Vagina (tissue), 2 donors: Measurements from ENCODE around the gene KRT25. TPM values are rescaled to one million over a fixed set of nuclear protein-coding genes. Genes with fewer than 3 reads are reported as not detected.

ENCODE experiments used
- DNase-seq, 2 donors: peaks; one replicate each; pipeline ENCODE4 v3.0.0-alpha.2; 2017; ENCODE audit errors: extremely low spot score in 2 of 2
- H3K27ac ChIP-seq: fragments of 200-600 bp; sonication (generic); one replicate; pipeline ENCODE4 v1.5.1; 2019
- H3K27me3 ChIP-seq: fragments of 200-600 bp; sonication (generic); one replicate; pipeline ENCODE4 v1.5.1; 2019
- H3K36me3 ChIP-seq, 2 donors: fragments of 200-600 bp; sonication (generic); one replicate each; pipeline ENCODE4 v1.5.1; 2017 to 2019
- H3K4me1 ChIP-seq: fragments of 200-600 bp; sonication (generic); one replicate; pipeline ENCODE4 v1.5.1; 2019
- H3K4me3 ChIP-seq, 2 donors: fragments of 200-600 bp; sonication (generic); 1 replicate in 1 of 2; 2 replicates in 1 of 2; pipeline ENCODE4 v1.5.1; 2016 to 2019
- H3K9me3 ChIP-seq: fragments of 200-600 bp; sonication (generic); one replicate; pipeline ENCODE4 v1.5.1; 2019
- CTCF ChIP-seq, 3 experiments: fragments of 450-650 bp in 2 of 3; fragments of 200-600 bp in 1 of 3; sonication (generic) in 1 of 3; IDR thresholded peaks; one replicate each; pipeline ENCODE4 v1.5.1; 2017 to 2019; ENCODE audit warnings: antibody characterized with exemption in 3 of 3, mild to moderate bottlenecking in 2 of 3, moderate library complexity in 2 of 3
- POLR2A ChIP-seq, 2 donors: fragments of 450-650 bp; IDR thresholded peaks; one replicate each; pipeline ENCODE4 v1.6.1; 2017; ENCODE audit warnings: antibody characterized with exemption in 2 of 2, mild to moderate bottlenecking in 2 of 2, moderate library complexity in 2 of 2
- POLR2AphosphoS5 ChIP-seq, 2 donors: sonication (generic); formaldehyde crosslinking; IDR thresholded peaks; one replicate each; pipeline ENCODE4 v1.9.0; 2017; ENCODE audit warnings: antibody characterized with exemption in 2 of 2, mild to moderate bottlenecking in 2 of 2, low read depth in 1 of 2; ENCODE audit not compliant: insufficient read depth in 1 of 2
- intact Hi-C: fragments of 100-400 bp; cut with DNase I; formaldehyde crosslinking; loops from one replicate; pipeline ENCODE4 v1.15.1; 2023
- total RNA-seq: library from RNA; depleted of rRNA; stranded (reverse); fragments of >200 nt; gene quantifications from one replicate; pipeline ENCODE4 v1.2.3, GENCODE V29; 2016

The KRT25 gene
- total RNA-seq, 1 donor from 2014 or later, result not detected

GRCh38 chr17:40791787-40792436 lies 36.8 kb upstream of the KRT25 start:
- intact Hi-C loops, result loop anchor here (10.0 kb wide), 1 partner anchor 177 kb away; no protein-coding TSS in a partner anchor
- Histone ChIP-seq H3K4me1 (no peaks in the 10 kb centered on the region), H3K9me3 (no peaks in the 10 kb centered on the region), H3K4me3 (no peak overlapping the region), H3K27me3 (no peaks in the 10 kb centered on the region), H3K36me3 (no peaks in the 10 kb centered on the region), H3K27ac (no peak overlapping the region)
- TF ChIP-seq CTCF (IDR thresholded peaks at IDR 0.05) (peak; percentile 21 to 53 (median 51)), POLR2AphosphoS5 (IDR thresholded peaks at IDR 0.05; ENCODE audit: insufficient read depth in 1 of 2, low read depth in 1 of 2) (peak in 1 of 2 donors; percentile 32), POLR2A (IDR thresholded peaks at IDR 0.05) (no peak)
- no peak for DNase-seq

GRCh38 chr17:40791111-40791510 lies 36.0 kb upstream of the KRT25 start:
- intact Hi-C loops, result loop anchor here (10.0 kb wide), 1 partner anchor 176 kb away; no protein-coding TSS in a partner anchor
- TF ChIP-seq POLR2A (IDR thresholded peaks at IDR 0.05), result no peak
- no peak for TF ChIP-seq POLR2AphosphoS5 (IDR thresholded peaks at IDR 0.05; ENCODE audit: insufficient read depth in 1 of 2, low read depth in 1 of 2)
- TF ChIP-seq CTCF (IDR thresholded peaks at IDR 0.05), result no peak
- DNase-seq, result no peak
- H3K9me3 ChIP-seq, result no peaks in the 10 kb centered on the region
- H3K4me1 ChIP-seq, result no peaks in the 10 kb centered on the region
- no peaks in the 10 kb centered on the region for H3K27me3 ChIP-seq
- no peaks in the 10 kb centered on the region for H3K36me3 ChIP-seq
- H3K4me3 ChIP-seq, result no peak overlapping the region
- H3K27ac ChIP-seq, result no peak overlapping the region

- Histone ChIP-seq H3K4me3 (no peak within 1 kb of the TSS), H3K27me3 (no peaks in the 10 kb centered on the region), H3K9me3 (no peaks in the 10 kb centered on the region), H3K36me3 (no peaks in the 10 kb centered on the region), H3K4me1 (no peaks in the 10 kb centered on the region), H3K27ac (no peak within 1 kb of the TSS)
- DNase-seq, result no peak
- intact Hi-C loops, result no loop called here
- TF ChIP-seq POLR2A (IDR thresholded peaks at IDR 0.05) (no peak), CTCF (IDR thresholded peaks at IDR 0.05) (no peak), POLR2AphosphoS5 (IDR thresholded peaks at IDR 0.05; ENCODE audit: insufficient read depth in 1 of 2, low read depth in 1 of 2) (no peak)
Measured at GRCh38 chr17:40782450-40782849, 27.3 kb upstream of the KRT25 start, which contains the start of gene KRT27. TSS of gene KRT27 (minus strand) at chr17:40782550. CDS start at chr17:40782493, 57 bp downstream.

- Histone ChIP-seq H3K27ac (no peak overlapping the region), H3K9me3 (no peaks in the 10 kb centered on the region), H3K27me3 (no peaks in the 10 kb centered on the region), H3K4me3 (peak overlapping the region in 1 of 2 donors; percentile 20), H3K4me1 (no peaks in the 10 kb centered on the region), H3K36me3 (no peaks in the 10 kb centered on the region)
- no peak for DNase-seq
- TF ChIP-seq POLR2AphosphoS5 (IDR thresholded peaks at IDR 0.05; ENCODE audit: insufficient read depth in 1 of 2, low read depth in 1 of 2) (no peak), CTCF (IDR thresholded peaks at IDR 0.05) (no peak), POLR2A (IDR thresholded peaks at IDR 0.05) (no peak)
- intact Hi-C loops, result no loop called here
Measured at GRCh38 chr17:40779181-40779909, 24.2 kb upstream of the KRT25 start.

GRCh38 chr17:40778461-40778860 lies 23.3 kb upstream of the KRT25 start:
- H3K4me1 ChIP-seq, result no peaks in the 10 kb centered on the region
- no peak for TF ChIP-seq POLR2AphosphoS5 (IDR thresholded peaks at IDR 0.05; ENCODE audit: insufficient read depth in 1 of 2, low read depth in 1 of 2)
- no peak for TF ChIP-seq CTCF (IDR thresholded peaks at IDR 0.05)
- TF ChIP-seq POLR2A (IDR thresholded peaks at IDR 0.05), result no peak
- H3K36me3 ChIP-seq, result no peaks in the 10 kb centered on the region
- H3K4me3 ChIP-seq, result no peak overlapping the region
- no peaks in the 10 kb centered on the region for H3K27me3 ChIP-seq
- H3K9me3 ChIP-seq, result no peaks in the 10 kb centered on the region
- no peak for DNase-seq
- intact Hi-C loops, result no loop called here
- no peak overlapping the region for H3K27ac ChIP-seq
